ENCODE data around the gene PDZD4.

DNA sequence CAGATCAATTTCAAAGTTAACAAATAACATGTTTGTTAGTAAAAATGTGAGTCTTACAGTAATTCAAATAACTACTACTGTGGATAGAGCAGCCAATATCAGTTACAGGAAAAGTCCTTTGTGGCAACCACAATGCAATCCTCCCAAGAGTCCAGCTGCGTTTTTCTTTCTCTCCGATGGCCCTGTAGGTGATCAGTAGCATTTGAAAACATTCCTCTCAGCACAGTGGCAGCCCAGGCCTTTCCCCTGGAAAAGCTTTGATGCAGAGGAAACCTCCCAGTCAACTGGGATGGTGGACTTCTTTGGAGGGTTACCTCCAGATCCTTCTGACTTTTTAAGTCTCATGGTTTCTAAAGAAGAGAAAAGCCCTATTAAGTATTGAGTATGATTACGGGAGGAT is 18.0 kb upstream of the PDZD4 start:
- TF ChIP-seq, protein P1, sequence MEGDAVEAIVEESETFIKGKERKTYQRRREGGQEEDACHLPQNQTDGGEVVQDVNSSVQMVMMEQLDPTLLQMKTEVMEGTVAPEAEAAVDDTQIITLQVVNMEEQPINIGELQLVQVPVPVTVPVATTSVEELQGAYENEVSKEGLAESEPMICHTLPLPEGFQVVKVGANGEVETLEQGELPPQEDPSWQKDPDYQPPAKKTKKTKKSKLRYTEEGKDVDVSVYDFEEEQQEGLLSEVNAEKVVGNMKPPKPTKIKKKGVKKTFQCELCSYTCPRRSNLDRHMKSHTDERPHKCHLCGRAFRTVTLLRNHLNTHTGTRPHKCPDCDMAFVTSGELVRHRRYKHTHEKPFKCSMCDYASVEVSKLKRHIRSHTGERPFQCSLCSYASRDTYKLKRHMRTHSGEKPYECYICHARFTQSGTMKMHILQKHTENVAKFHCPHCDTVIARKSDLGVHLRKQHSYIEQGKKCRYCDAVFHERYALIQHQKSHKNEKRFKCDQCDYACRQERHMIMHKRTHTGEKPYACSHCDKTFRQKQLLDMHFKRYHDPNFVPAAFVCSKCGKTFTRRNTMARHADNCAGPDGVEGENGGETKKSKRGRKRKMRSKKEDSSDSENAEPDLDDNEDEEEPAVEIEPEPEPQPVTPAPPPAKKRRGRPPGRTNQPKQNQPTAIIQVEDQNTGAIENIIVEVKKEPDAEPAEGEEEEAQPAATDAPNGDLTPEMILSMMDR (IDR thresholded peaks at IDR 0.05) = no peak
- TF ChIP-seq POLR2A (IDR thresholded peaks at IDR 0.05) (no peak), EP300 (IDR thresholded peaks at IDR 0.05) (no peak), POLR2AphosphoS5 (IDR thresholded peaks at IDR 0.05) (no peak)
